Endometrial microvascular endothelial cells (primary cell): Measurements from ENCODE around the gene IL16. TPM values are rescaled to one million over a fixed set of nuclear protein-coding genes. Genes with fewer than 3 reads are reported as not detected.
"Not testable (repeated sequence)": the region's sequence is repeated elsewhere in the genome, so short reads cannot be mapped to it uniquely, and the experiment has no call there.

Experiments used
- in situ Hi-C: cut with HindIII; loops from 2 replicates; pipeline ENCODE4 v1.10.0; 2017; ENCODE audit warnings: low sequenced_read_pairs, low pct_unique_long_range_greater_than_20kb; ENCODE audit errors: inconsistent ontology term
- total RNA-seq: library from RNA; depleted of rRNA; stranded (reverse); fragments of >200 nt; gene quantifications from one replicate; pipeline ENCODE4 v1.2.3, GENCODE V29; 2015; ENCODE audit errors: inconsistent ontology term

The IL16 gene
- total RNA-seq, 1 donor from 2014 or later = not detected

- in situ Hi-C loops = no loop called here
Observed at GRCh38 chr15:81337241-81337640, 140.6 kb downstream of the IL16 start.

DNA sequence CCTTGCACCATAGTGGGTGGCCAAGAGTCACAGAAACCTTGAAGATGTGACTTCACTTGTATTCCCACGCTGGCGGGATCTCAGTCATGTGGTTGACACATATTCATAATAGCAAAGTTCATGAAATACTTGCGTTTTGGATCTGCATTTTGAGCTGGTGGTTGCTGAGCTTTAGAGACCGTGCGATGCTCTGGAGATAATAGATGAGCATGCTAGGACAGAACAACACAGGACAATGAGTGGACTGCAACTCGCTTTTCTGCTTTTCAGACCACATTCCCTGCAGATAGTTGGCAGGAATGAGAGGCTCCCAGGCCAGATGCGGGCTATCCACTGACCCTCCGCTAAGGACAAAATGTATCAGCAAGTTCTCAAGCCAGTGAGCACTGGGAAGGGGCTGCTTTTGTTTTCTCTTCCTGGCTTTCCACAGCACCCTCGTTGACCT is 141.1 kb downstream of the IL16 start:
- in situ Hi-C loops = no loop called here

DNA sequence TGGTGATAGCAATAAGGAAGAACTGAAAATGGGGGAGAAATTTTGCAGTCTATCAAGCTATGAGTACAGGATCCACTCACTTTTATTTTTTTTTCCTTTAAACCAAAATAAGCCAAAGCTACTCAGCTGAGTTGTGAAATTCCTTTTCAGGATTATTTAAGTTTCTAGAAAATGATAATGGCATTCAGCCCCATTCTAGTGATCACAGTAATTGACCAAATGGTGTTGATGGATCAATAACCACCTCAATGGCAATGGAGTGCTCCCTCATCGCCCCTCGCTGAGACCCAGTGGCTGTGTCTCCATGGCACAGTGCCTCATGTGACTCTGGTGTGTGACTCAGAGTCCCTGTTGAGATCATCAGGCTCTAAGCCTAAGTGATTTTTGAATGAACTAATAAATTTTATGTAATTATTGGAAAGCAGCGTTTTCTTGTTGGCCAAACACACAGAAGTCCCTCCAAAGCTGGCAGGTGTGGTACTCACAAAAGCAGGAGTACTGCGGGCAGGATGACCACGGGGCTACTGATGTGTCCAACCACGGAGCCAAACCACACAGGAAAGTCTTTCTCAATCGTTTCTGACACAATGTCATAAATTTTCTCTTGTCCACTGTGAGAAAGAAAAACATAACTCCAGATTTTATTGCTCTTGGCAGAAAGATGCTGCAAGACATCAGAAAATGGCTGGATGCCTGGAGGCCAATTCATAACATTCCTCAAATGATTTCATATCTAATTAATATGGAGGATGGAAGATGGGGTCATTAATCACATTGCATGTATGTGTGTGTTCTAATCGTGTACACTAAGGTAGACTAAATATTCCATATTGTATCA is 141.7 kb downstream of the IL16 start:
- in situ Hi-C loops = no loop called here

- in situ Hi-C loops = no loop called here
Observed at GRCh38 chr15:81339321-81339720, 142.6 kb downstream of the IL16 start.

GRCh38 chr15:81339851-81340250 is 143.2 kb downstream of the IL16 start:
- in situ Hi-C loops = no loop called here

DNA sequence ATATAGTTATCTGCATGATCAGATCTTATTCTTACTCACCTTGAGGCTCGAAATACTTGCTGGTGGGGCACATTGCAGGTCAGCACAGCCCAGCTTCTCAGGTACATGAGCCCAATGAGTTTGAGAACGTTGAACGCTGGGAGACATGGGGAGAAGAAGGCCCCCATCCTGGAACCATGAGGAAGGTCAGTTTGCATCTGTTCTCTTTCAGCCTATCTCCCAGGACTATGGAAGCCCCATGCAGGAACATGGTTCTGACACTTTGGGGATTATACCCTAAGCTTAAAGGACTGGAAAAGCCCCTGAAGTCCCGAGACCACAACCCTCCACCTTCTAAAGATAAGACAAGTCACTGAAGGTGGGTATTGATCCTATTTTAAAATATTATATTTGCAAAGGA is 144.7 kb downstream of the IL16 start:
- in situ Hi-C loops = no loop called here

GRCh38 chr15:81343371-81343770 is 146.7 kb downstream of the IL16 start:
- in situ Hi-C loops = no loop called here

- in situ Hi-C loops = no loop called here
Observed at GRCh38 chr15:81346611-81347010, 149.9 kb downstream of the IL16 start.

- in situ Hi-C loops = no loop called here
Observed at GRCh38 chr15:81347910-81348309, 151.2 kb downstream of the IL16 start.

DNA sequence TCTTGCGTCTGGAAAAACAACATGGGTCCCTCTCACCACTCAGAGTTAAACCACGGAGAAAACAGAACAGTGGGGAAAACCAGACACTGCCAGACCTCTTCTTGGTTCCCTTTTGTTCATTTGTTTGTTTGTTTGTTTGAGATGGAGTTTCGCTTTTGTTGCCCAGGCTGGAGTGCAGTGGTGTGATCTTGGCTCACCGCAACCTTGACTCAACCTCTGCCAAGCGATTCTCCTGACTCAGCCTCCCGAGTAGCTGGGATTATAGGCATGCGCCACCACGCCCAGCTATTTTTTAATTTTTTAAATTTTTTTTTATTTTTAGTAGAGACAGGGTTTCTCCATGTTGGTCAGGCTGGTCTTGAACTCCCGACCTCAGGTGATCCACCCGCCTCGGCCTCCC is 152.0 kb downstream of the IL16 start:
- in situ Hi-C loops = not testable (repeated sequence)

DNA sequence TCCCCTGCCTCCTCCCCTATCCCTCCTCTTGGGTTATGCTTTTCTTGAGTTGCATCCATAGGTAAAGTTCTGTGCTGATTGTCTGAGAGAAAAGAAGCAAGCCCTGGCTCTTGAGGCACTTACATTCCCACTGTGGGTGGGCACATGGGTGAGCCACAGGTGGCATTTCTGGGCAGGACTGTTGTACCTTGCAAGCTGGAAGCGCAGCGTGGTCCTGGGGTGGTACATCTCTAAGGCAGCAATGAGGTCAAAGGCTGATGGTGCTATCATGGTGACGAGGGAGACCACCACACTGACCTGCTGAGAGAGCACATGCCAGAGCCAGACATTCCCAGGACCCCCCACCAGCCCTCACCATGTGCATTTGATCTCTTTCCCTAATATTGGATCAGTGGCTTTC is 152.6 kb downstream of the IL16 start:
- in situ Hi-C loops = no loop called here

- in situ Hi-C loops = no loop called here
Observed at GRCh38 chr15:81351651-81352050, 155.0 kb downstream of the IL16 start.

DNA sequence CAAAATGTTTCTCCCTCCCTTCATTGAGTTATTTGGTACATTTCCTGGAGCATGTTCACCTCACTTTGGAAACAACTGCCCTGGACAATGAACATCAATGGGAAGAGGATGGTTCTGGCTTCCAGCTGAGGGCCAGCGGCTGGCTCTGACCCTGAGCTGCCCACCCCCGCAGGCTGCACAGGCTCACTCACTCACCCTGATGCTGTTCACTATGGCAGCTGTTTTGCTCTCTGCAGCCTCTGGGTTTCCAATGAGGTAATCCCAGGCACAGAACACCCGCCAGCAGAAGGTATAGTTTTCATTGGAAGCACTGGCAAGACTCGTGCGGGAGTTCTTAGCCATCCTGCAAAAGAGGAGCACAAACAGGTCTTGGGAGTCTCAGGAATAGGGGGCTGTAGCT is 159.6 kb downstream of the IL16 start:
- in situ Hi-C loops = no loop called here

- in situ Hi-C loops = no loop called here
Observed at GRCh38 chr15:81357180-81357686, 160.6 kb downstream of the IL16 start.

GRCh38 chr15:81358248-81358647 is 161.6 kb downstream of the IL16 start:
- in situ Hi-C loops = no loop called here

GRCh38 chr15:81360491-81360890 is 163.8 kb downstream of the IL16 start:
- in situ Hi-C loops = no loop called here

DNA sequence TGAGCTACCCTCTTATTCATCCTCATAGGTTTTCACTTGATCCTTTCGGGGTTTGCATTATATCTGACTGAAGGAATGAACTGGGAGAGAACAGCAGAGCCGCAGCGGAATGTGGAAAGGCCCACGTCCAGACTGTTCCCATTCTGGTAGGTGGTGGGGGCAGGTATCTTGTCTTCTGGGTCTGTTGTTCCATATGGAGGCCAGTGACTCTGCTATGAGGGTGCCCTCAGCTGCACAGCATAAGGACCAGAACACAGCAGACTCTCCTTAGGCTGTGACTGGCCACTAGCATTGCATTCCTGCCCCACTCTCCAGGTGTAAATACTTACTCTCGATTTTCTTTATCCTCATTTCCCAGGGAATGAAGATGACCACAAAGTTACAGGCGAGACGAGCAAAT is 165.2 kb downstream of the IL16 start:
- in situ Hi-C loops = no loop called here

GRCh38 chr15:81362790-81363189 is 166.1 kb downstream of the IL16 start:
- in situ Hi-C loops = no loop called here

- in situ Hi-C loops = no loop called here
Observed at GRCh38 chr15:81363276-81363675, 166.6 kb downstream of the IL16 start.
